Gastrocnemius medialis (tissue), 4 donors: Measurements from ENCODE around the gene SRP68. TPM values are rescaled to one million over a fixed set of nuclear protein-coding genes. Genes with fewer than 3 reads are reported as not detected.
A peak's percentile ranks its signal among the peaks of the same experiment; 100 is the strongest.

Experiments
- ATAC-seq, 2 donors: fragments of 150-250 bp; one replicate each; pipeline ENCODE4 v1.9.1; 2016
- DNase-seq, 2 donors: peaks; one replicate each; pipeline ENCODE4 v3.0.0-alpha.2; 2019
- H3K27ac ChIP-seq, 4 donors: fragments of 200-600 bp; sonication (generic); 1 replicate in 1 of 4; 2 replicates in 3 of 4; pipeline ENCODE4 v1.5.1; 2016 to 2018; ENCODE audit warnings: mild to moderate bottlenecking in 2 of 4, moderate library complexity in 1 of 4
- H3K27me3 ChIP-seq, 3 donors: fragments of 200-600 bp; sonication (generic) in 2 of 3; 1 replicate in 1 of 3; 2 replicates in 2 of 3; pipeline versions ENCODE4 v1.5.1 to v1.6.0; 2016 to 2019; ENCODE audit warnings: mild to moderate bottlenecking in 1 of 3, moderate library complexity in 1 of 3
- H3K36me3 ChIP-seq, 2 donors: fragments of 200-600 bp; sonication (generic) in 1 of 2; one replicate each; pipeline ENCODE4 v1.5.1; 2017 to 2018
- H3K4me1 ChIP-seq, 2 donors: fragments of 200-600 bp; sonication (generic) in 1 of 2; one replicate each; pipeline ENCODE4 v1.5.1; 2016 to 2017; ENCODE audit warnings: mild to moderate bottlenecking in 2 of 2
- H3K4me3 ChIP-seq, 4 donors: fragments of 200-600 bp; sonication (generic) in 3 of 4; 1 replicate in 1 of 4; 2 replicates in 3 of 4; pipeline ENCODE4 v1.5.1; 2016 to 2019; ENCODE audit warnings: mild to moderate bottlenecking in 2 of 4
- H3K9me3 ChIP-seq, 3 donors: fragments of 200-600 bp; sonication (generic) in 2 of 3; 1 replicate in 1 of 3; 2 replicates in 2 of 3; pipeline ENCODE4 v1.5.1; 2016 to 2019
- CTCF ChIP-seq, 5 experiments: fragments of 450-650 bp in 3 of 5; fragments of 200-600 bp in 2 of 5; sonication (generic) in 2 of 5; IDR thresholded peaks in 4 of 5; conservative IDR thresholded peaks in 1 of 5; 1 replicate in 4 of 5; 2 replicates in 1 of 5; pipeline ENCODE4 v1.5.1; 2016 to 2019; ENCODE audit warnings: antibody characterized with exemption in 5 of 5, mild to moderate bottlenecking in 3 of 5, moderate library complexity in 3 of 5
- POLR2A ChIP-seq, 2 donors: fragments of 450-650 bp; IDR thresholded peaks; one replicate each; pipeline ENCODE4 v1.6.1; 2017; ENCODE audit warnings: antibody characterized with exemption in 2 of 2, mild to moderate bottlenecking in 2 of 2, moderate library complexity in 2 of 2
- in situ Hi-C, 4 donors: fragments of 200-750 bp; cut with MboI; loops; one replicate each; pipeline versions ENCODE4 v1.15.0 to v1.8.0; 2017; ENCODE audit warnings: low sequenced_read_pairs in 4 of 4
- intact Hi-C: fragments of 100-400 bp; cut with DNase I; formaldehyde crosslinking; loops from one replicate; pipeline ENCODE4 v1.15.1; 2023; ENCODE audit warnings: low total_unique reads
- total RNA-seq, 4 donors: library from RNA; depleted of rRNA; stranded (reverse); fragments of >200 nt; gene quantifications; one replicate each; pipeline versions ENCODE4 v1.1.0 to v1.2.3, GENCODE V29; 2016

The SRP68 gene
- total RNA-seq, 4 donors from 2014 or later = 33.0 to 76.7 (median 66.7) TPM

GRCh38 chr17:76083536-76084182 lies 11.3 kb upstream of the SRP68 start:
- in situ Hi-C loops = no loop called here
- TF ChIP-seq POLR2A (IDR thresholded peaks at IDR 0.05) = no peak
- no peak for TF ChIP-seq CTCF (IDR thresholded peaks at IDR 0.05 in 4 of 5, conservative IDR thresholded peaks at IDR 0.05 in 1 of 5)
- no peak overlapping the region for H3K4me3 ChIP-seq
- DNase-seq (no peak), ATAC-seq (no peak)
- peaks cover 7 to 10% (median 8%) of the 10 kb centered on the region in 3 donors for H3K27me3 ChIP-seq
- peaks cover 0 to 57% of the 10 kb centered on the region in 2 donors for H3K36me3 ChIP-seq
- H3K27ac ChIP-seq = no peak overlapping the region
- no peaks in the 10 kb centered on the region for H3K4me1 ChIP-seq
- no peaks in the 10 kb centered on the region for H3K9me3 ChIP-seq
- intact Hi-C loops = no loop called here

- no peak for TF ChIP-seq POLR2A (IDR thresholded peaks at IDR 0.05)
- TF ChIP-seq CTCF (IDR thresholded peaks at IDR 0.05 in 4 of 5, conservative IDR thresholded peaks at IDR 0.05 in 1 of 5) = no peak
- Histone ChIP-seq H3K27ac (no peak overlapping the region), H3K4me3 (no peak overlapping the region), H3K36me3 (peaks cover 0 to 47% of the 10 kb centered on the region in 2 donors), H3K27me3 (peaks cover 17 to 21% (median 18%) of the 10 kb centered on the region in 3 donors), H3K9me3 (no peaks in the 10 kb centered on the region), H3K4me1 (no peaks in the 10 kb centered on the region)
- no peak for DNase-seq
- in situ Hi-C loops = no loop called here
- ATAC-seq = no peak
- intact Hi-C loops = no loop called here
Measured at GRCh38 chr17:76082326-76083251, 10.3 kb upstream of the SRP68 start.

GRCh38 chr17:76081295-76082210 lies 9.2 kb upstream of the SRP68 start:
- in situ Hi-C loops = no loop called here
- no peak for ATAC-seq

More at GRCh38 chr17:76081295-76082210, 9.2 kb upstream of the SRP68 start:
- H3K27me3 ChIP-seq = peaks cover 28 to 31% (median 29%) of the 10 kb centered on the region in 3 donors
- H3K4me1 ChIP-seq = peaks cover 6 to 8% of the 10 kb centered on the region in 2 donors
- intact Hi-C loops = no loop called here
- no peak overlapping the region for H3K27ac ChIP-seq
- H3K4me3 ChIP-seq = no peak overlapping the region
- TF ChIP-seq CTCF (IDR thresholded peaks at IDR 0.05 in 4 of 5, conservative IDR thresholded peaks at IDR 0.05 in 1 of 5) (no peak), POLR2A (IDR thresholded peaks at IDR 0.05) (no peak)
- DNase-seq = peak in 1 of 2 donors; percentile 8
- peaks cover 0 to 36% of the 10 kb centered on the region in 2 donors for H3K36me3 ChIP-seq
- no peaks in the 10 kb centered on the region for H3K9me3 ChIP-seq
